Astrocyte of the cerebellum (primary cell): ENCODE measurements around the gene ATP6V1C2.

ENCODE experiments used
- DNase-seq: peaks from one replicate; pipeline ENCODE4 v3.0.0-alpha.2; 2011; ENCODE audit warnings: low read depth
- H3K4me3 ChIP-seq: 2 replicates; pipeline ENCODE4 v1.5.1; 2011; ENCODE audit warnings: mild to moderate bottlenecking, low read depth, low read length, moderate library complexity
- in situ Hi-C: cut with HindIII; loops from 2 replicates; pipeline ENCODE4 v1.10.0; 2017; ENCODE audit warnings: low sequenced_read_pairs
- TF ChIP-seq, protein P1 (sequence below): IDR thresholded peaks from 2 replicates; pipeline ENCODE4 v1.5.1; 2012; ENCODE audit warnings: low read length, low read depth, moderate library complexity, mild to moderate bottlenecking; ENCODE audit errors: missing control alignments

The ATP6V1C2 gene

DNA sequence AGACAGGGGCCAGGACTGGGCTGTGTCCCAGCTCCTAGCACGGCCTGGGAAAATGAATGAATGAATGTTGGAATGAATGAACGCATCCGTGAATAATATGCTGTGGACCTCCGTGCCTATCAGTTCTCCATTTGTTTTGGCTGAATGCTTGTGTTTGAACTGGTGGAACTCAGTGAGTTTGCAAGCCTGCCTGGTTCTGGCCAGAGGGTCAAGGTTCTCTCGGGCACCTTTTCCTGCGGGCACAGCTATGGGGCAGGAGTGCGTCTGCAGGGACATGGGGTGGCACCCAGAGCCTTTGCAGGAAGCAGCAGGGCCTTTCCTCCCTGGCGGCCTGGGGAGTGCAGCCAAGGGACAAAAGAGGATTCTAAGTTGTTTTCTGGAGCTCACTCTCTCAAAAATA is 108.8 kb downstream of the ATP6V1C2 start:
- no peak for DNase-seq
- TF ChIP-seq, protein P1, sequence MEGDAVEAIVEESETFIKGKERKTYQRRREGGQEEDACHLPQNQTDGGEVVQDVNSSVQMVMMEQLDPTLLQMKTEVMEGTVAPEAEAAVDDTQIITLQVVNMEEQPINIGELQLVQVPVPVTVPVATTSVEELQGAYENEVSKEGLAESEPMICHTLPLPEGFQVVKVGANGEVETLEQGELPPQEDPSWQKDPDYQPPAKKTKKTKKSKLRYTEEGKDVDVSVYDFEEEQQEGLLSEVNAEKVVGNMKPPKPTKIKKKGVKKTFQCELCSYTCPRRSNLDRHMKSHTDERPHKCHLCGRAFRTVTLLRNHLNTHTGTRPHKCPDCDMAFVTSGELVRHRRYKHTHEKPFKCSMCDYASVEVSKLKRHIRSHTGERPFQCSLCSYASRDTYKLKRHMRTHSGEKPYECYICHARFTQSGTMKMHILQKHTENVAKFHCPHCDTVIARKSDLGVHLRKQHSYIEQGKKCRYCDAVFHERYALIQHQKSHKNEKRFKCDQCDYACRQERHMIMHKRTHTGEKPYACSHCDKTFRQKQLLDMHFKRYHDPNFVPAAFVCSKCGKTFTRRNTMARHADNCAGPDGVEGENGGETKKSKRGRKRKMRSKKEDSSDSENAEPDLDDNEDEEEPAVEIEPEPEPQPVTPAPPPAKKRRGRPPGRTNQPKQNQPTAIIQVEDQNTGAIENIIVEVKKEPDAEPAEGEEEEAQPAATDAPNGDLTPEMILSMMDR: no peak
- no peak overlapping the region for H3K4me3 ChIP-seq
- in situ Hi-C loops: no loop called here

DNA sequence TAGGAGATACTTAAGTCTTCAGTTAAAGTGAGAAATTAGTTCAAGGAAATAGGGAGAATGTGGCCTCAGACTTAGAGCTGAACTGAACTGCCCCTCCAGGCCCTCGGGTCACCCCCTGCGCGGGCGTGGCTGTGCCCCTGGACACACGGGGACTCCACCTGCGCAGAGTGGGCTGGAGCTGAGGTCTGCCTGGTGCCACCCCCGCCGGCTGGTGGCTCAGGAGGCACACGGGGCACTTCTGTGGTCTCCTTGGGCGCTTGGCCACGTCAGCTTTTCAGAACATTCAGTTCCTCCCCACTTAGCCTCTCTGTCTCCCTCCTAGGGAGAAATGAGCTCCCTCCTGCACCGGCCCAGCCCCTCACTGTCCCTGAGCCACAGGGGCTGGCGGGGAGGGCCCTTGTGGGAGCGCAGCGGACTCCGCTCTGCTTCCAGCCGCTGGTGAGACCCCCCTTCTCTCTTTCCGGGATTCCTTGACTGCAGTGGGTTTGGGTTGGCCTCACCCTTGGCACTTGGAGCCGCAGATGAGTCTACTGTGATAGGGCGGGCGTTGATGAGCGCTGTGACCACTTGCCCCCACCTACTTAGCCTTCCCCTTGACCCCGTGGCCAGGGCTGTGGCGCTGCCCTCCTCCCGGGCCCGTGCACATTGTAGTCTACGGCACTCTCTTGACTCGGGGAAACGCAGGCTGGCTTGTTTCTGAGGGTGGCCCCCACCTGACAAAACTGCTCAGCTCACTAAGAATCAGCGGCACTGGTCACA is 109.4 kb downstream of the ATP6V1C2 start:
- TF ChIP-seq, protein P1: no peak
- DNase-seq: no peak
- in situ Hi-C loops: no loop called here
- H3K4me3 ChIP-seq: no peak overlapping the region

DNA sequence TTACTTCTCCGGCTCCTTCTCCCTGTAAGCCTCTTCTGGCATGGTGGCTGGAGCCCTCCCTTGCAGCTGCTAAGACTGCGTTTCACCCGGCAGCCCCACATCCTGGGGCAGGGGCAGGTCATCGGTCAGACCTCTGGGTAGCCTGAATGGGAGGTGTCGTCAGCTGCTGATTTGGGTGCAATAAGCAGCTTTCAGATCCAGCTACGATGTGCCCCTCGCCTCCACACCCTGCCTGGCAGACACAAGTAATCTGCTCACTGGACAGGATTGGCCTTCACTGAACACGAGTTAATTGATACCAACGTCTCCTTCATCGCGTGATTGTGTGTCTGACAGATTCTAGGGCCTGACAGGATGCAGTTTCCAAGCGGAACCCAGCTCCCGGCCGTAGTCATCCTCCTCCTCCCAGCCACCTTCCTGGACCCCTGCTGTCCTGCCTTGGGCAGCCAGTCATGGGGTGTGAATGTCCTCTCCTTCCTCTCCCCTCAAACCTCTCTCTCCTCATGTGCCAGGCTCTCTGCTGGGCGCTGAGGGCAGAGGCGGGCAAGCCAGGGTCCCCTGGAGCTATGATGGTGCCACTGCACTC is 110.1 kb downstream of the ATP6V1C2 start:
- no peak for DNase-seq
- no peak overlapping the region for H3K4me3 ChIP-seq
- in situ Hi-C loops: no loop called here
- TF ChIP-seq, protein P1: no peak

DNA sequence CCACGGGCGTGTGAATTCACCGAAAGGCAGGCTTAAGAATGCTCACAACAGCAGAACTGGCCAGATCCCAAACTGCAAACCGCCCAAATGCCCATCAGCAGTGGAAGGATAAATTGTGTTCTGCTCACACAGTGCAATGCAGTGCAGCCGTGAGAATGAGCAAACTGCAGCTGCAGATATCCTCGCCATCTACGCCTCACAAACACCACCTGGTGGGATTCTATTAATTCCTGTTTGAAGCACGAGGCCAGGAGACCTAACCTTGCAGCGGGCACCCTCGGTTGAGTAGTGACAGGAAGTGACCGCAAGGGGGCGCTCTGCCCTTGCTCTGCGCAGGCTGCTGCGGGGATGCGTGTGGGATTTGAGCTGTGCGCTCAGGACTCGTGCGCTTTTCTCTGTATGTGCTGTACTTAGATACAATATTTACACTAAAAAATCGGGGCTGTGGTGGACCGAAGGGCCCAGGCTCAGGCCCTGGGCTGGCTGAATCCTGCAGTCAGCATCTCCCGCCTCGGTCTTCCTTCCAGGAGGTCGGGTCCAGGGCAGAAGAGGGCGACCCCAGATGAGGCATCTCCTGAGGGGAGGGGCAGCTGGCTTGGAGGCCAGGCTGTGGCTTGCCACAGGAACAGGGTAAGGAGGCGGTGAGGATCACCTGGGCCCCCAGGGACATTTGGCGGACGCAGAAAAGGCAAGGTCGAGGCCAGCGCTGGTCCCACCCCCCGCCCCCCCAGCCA is 110.9 kb downstream of the ATP6V1C2 start:
- H3K4me3 ChIP-seq: no peak overlapping the region
- peak; percentile 52 for DNase-seq
- in situ Hi-C loops: no loop called here
- TF ChIP-seq, protein P1: peak; percentile 96

DNA sequence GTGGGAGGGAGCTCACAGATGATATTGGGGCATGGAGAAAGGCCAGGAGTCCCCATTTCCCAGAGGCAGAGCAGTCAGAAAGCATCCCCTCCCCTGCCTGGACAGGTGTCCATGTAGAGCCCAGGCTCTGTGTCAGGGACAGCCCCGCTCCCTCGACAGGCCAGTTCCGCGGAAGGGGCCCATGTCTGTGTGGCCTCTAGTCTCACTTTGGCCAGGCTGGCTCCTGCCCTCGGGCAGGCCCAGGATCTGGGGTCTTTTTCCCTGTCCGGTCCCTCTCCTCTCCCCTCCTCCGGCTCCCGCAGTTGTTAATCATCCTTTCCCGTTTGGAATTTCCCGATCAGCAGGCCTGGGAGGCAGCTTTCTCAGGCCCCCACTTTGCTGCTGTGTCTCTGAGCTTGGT is 111.6 kb downstream of the ATP6V1C2 start:
- H3K4me3 ChIP-seq: no peak overlapping the region
- DNase-seq: no peak
- in situ Hi-C loops: no loop called here
- TF ChIP-seq, protein P1: no peak

DNA sequence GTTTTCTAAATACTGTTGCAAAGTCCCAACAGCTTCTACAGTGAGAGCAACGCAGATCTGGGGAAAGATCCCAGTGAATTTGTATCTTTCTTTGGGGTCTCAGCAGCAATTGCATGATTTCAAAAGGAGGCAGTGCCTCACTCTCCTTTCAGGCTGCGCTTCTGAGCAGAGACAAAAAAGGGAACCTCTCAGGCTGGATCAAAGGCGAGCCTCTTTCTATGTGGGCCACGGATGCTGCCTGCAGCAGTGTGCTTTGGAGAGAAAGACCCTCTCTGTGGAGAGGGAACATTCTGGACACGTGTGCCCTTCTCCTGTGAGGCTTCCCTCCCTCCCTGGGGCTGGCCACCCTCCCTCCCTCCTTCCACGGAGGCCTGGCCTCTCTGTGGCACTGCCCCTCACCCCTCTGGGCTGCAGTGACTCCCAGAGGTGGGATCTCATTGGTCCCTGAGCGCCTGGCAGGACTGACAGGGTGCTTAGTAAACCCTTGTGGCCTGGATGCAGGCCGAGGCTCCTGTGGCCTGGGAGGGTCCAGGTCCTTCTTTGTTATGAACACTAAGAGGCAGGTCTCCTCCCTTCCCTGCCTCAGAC is 112.7 kb downstream of the ATP6V1C2 start:
- TF ChIP-seq, protein P1: no peak
- DNase-seq: no peak
- in situ Hi-C loops: no loop called here
- no peak overlapping the region for H3K4me3 ChIP-seq
